Gastrocnemius medialis (tissue), 4 donors: ENCODE results near the gene NDUFS1. TPM values are rescaled to one million over a fixed set of nuclear protein-coding genes. Genes with fewer than 3 reads are reported as not detected.

Source experiments
- ATAC-seq, 2 donors: fragments of 150-250 bp; one replicate each; pipeline ENCODE4 v1.9.1; 2016
- DNase-seq, 2 donors: peaks; one replicate each; pipeline ENCODE4 v3.0.0-alpha.2; 2019
- H3K27ac ChIP-seq, 4 donors: fragments of 200-600 bp; sonication (generic); 1 replicate in 1 of 4; 2 replicates in 3 of 4; pipeline ENCODE4 v1.5.1; 2016 to 2018; ENCODE audit warnings: mild to moderate bottlenecking in 2 of 4, moderate library complexity in 1 of 4
- H3K27me3 ChIP-seq, 3 donors: fragments of 200-600 bp; sonication (generic) in 2 of 3; 1 replicate in 1 of 3; 2 replicates in 2 of 3; pipeline versions ENCODE4 v1.5.1 to v1.6.0; 2016 to 2019; ENCODE audit warnings: mild to moderate bottlenecking in 1 of 3, moderate library complexity in 1 of 3
- H3K36me3 ChIP-seq, 2 donors: fragments of 200-600 bp; sonication (generic) in 1 of 2; one replicate each; pipeline ENCODE4 v1.5.1; 2017 to 2018
- H3K4me1 ChIP-seq, 2 donors: fragments of 200-600 bp; sonication (generic) in 1 of 2; one replicate each; pipeline ENCODE4 v1.5.1; 2016 to 2017; ENCODE audit warnings: mild to moderate bottlenecking in 2 of 2
- H3K4me3 ChIP-seq, 4 donors: fragments of 200-600 bp; sonication (generic) in 3 of 4; 1 replicate in 1 of 4; 2 replicates in 3 of 4; pipeline ENCODE4 v1.5.1; 2016 to 2019; ENCODE audit warnings: mild to moderate bottlenecking in 2 of 4
- H3K9me3 ChIP-seq, 3 donors: fragments of 200-600 bp; sonication (generic) in 2 of 3; 1 replicate in 1 of 3; 2 replicates in 2 of 3; pipeline ENCODE4 v1.5.1; 2016 to 2019
- CTCF ChIP-seq, 5 experiments: fragments of 450-650 bp in 3 of 5; fragments of 200-600 bp in 2 of 5; sonication (generic) in 2 of 5; IDR thresholded peaks in 4 of 5; conservative IDR thresholded peaks in 1 of 5; 1 replicate in 4 of 5; 2 replicates in 1 of 5; pipeline ENCODE4 v1.5.1; 2016 to 2019; ENCODE audit warnings: antibody characterized with exemption in 5 of 5, mild to moderate bottlenecking in 3 of 5, moderate library complexity in 3 of 5
- POLR2A ChIP-seq, 2 donors: fragments of 450-650 bp; IDR thresholded peaks; one replicate each; pipeline ENCODE4 v1.6.1; 2017; ENCODE audit warnings: antibody characterized with exemption in 2 of 2, mild to moderate bottlenecking in 2 of 2, moderate library complexity in 2 of 2
- in situ Hi-C, 4 donors: fragments of 200-750 bp; cut with MboI; loops; one replicate each; pipeline versions ENCODE4 v1.15.0 to v1.8.0; 2017; ENCODE audit warnings: low sequenced_read_pairs in 4 of 4
- intact Hi-C: fragments of 100-400 bp; cut with DNase I; formaldehyde crosslinking; loops from one replicate; pipeline ENCODE4 v1.15.1; 2023; ENCODE audit warnings: low total_unique reads
- total RNA-seq, 4 donors: library from RNA; depleted of rRNA; stranded (reverse); fragments of >200 nt; gene quantifications; one replicate each; pipeline versions ENCODE4 v1.1.0 to v1.2.3, GENCODE V29; 2016

NDUFS1 gene
- total RNA-seq, 4 donors from 2014 or later: 253 to 385 (median 275) TPM

- TF ChIP-seq CTCF (IDR thresholded peaks at IDR 0.05 in 4 of 5, conservative IDR thresholded peaks at IDR 0.05 in 1 of 5) (no peak), POLR2A (IDR thresholded peaks at IDR 0.05) (no peak)
- no peak for ATAC-seq
- in situ Hi-C loops (loop anchor here in 2 of 4 donors (10.0 kb wide), 2 partner anchors 57 to 73 kb away; no protein-coding TSS in a partner anchor), intact Hi-C loops (no loop called here)
- peaks cover 0 to 7% of the 10 kb centered on the region in 2 donors for H3K36me3 ChIP-seq
- no peak overlapping the region for H3K4me3 ChIP-seq
- no peak for DNase-seq
- H3K27me3 ChIP-seq: no peaks in the 10 kb centered on the region
- H3K9me3 ChIP-seq: no peaks in the 10 kb centered on the region
- H3K4me1 ChIP-seq: no peaks in the 10 kb centered on the region
- H3K27ac ChIP-seq: no peak overlapping the region
Observed at GRCh38 chr2:206071807-206072206, 87.4 kb downstream of the NDUFS1 start.

- no peaks in the 10 kb centered on the region for H3K27me3 ChIP-seq
- peaks cover 0 to 6% of the 10 kb centered on the region in 2 donors for H3K36me3 ChIP-seq
- intact Hi-C loops: no loop called here
- no peak overlapping the region for H3K27ac ChIP-seq
- TF ChIP-seq POLR2A (IDR thresholded peaks at IDR 0.05) (no peak), CTCF (IDR thresholded peaks at IDR 0.05 in 4 of 5, conservative IDR thresholded peaks at IDR 0.05 in 1 of 5) (no peak)
- ATAC-seq (no peak), DNase-seq (no peak)
- no peaks in the 10 kb centered on the region for H3K4me1 ChIP-seq
- in situ Hi-C loops: no loop called here
- H3K9me3 ChIP-seq: no peaks in the 10 kb centered on the region
- no peak overlapping the region for H3K4me3 ChIP-seq
Observed at GRCh38 chr2:206069417-206069816, 89.8 kb downstream of the NDUFS1 start.

- ATAC-seq (no peak), DNase-seq (no peak)
- Histone ChIP-seq H3K4me3 (no peak overlapping the region), H3K27ac (no peak overlapping the region), H3K36me3 (peaks cover 0 to 2% of the 10 kb centered on the region in 2 donors), H3K9me3 (no peaks in the 10 kb centered on the region), H3K27me3 (no peaks in the 10 kb centered on the region), H3K4me1 (no peaks in the 10 kb centered on the region)
- TF ChIP-seq CTCF (IDR thresholded peaks at IDR 0.05 in 4 of 5, conservative IDR thresholded peaks at IDR 0.05 in 1 of 5): no peak
- no peak for TF ChIP-seq POLR2A (IDR thresholded peaks at IDR 0.05)
- in situ Hi-C loops (no loop called here), intact Hi-C loops (no loop called here)
Observed at GRCh38 chr2:206068207-206068606, 91.0 kb downstream of the NDUFS1 start.

Other genes starting within 250 kb of the NDUFS1 start
- gene INO80D, start 73.3 kb downstream of the NDUFS1 start, total RNA-seq: 10 to 100 TPM; 11.3 to 16.9 (median 14.6) TPM
- gene EEF1B2, start 451 bp upstream of the NDUFS1 start, total RNA-seq: 100 to 1,000 TPM; 370 to 590 (median 448) TPM
- 10 to 100 TPM in 1 of 4 donors, 1 to 10 TPM in 3; 5.8 to 13.2 (median 9.5) TPM for gene ZDBF2, start 115.2 kb upstream of the NDUFS1 start, total RNA-seq